HG02973 (cell line): ENCODE data around the gene NPBWR2.

Experiments
- ATAC-seq: cut with Tn5 transposase; IDR thresholded peaks from one replicate; pipeline ENCODE4 v1.9.1; 2021; ENCODE audit warnings: moderate library complexity; ENCODE audit not compliant: unreplicated experiment

Gene NPBWR2

GRCh38 chr20:64063389-64064144, 43.8 kb downstream of the NPBWR2 start:
- ATAC-seq = no peak

DNA sequence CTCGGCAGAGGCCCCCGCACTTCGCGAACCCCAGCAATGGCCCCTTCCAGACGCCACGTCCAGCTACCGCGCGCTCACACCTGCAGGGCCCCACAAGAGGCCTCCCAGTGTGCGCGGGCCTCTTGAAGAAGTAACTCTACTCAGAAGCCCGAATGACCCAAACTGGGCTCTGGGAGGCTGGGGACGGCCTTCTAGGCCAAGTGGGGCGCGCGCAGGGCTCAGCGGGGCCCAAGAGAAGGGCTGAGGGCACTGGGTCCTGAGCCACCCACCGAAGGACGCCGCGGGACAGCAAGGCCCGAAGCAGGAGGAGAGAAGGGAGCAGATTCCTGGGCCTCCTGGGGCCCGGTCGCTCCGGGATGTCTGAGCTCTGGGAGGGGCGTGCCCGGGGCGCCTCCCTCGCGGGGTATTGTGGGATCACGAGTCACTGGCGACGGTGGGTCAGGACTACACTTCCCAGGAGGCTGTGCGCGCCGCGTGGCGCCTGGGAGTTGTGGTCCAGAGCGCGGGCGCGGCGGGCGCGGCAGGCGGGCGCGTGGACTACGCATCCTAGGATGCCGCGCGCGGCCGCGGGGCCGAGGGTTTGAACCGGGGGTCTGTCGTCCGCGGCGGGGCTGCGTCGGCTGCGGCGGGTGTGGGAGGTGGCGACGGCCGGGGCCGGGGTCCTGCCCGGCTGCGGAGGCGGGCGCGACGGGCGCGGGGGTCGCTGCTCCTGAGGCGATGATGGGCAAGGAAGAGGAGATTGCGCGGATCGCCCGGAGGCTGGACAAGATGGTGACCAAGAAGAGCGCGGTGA, 44.6 kb downstream of the NPBWR2 start, which contains the start of gene TCEA2:
Gene TCEA2, plus strand, starts transcription at position 603 of the 793 bp plus-strand sequence. Its CDS starts 115 bp downstream, at position 718.
- peak; percentile 77 for ATAC-seq

GRCh38 chr20:64062276-64062595, 45.1 kb downstream of the NPBWR2 start:
- ATAC-seq = no peak

GRCh38 chr20:64058536-64058935, 48.8 kb downstream of the NPBWR2 start:
- no peak for ATAC-seq

DNA sequence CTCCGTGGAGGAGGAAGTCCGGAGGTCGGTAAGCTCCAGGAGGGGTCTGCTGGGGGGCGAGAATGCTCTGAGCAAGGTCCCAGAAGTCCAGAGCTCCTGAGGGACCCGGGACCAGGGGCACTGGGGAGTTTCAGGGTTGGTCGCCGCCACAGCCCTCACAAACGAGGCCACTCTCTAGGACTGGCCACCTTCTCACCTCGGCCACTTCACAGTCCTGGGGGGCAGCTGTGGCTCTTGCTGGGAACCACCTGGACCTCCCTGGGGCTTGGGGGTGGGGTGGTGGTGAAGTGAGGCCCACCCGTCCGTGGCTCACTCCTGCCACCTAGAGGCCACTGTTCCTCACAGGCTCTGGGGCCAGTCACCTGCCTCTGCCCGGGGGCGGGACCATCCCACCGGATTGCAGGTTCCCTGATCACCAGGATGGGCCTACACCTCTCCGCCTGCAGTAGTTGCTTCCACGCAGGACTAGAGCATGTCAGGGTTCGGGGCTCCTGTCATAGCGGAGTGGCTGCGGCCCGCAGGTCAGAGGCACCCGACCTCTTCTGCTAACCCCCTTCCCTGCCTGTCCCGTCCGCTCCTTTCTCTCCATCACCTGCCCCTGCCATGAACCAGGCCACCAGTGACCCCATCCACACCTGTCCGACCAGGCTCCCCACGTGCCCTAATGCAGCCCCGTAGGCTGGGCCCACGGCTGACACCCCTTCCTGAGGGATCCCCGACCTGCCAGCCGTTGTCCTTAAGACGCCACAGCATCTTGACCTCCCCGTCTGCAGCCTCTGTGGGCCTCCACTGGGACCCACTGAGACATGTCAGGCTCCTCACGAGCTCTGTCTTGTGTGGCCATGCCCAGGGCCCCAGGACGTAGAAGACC, 49.5 kb downstream of the NPBWR2 start:
- ATAC-seq = no peak

- no peak for ATAC-seq
Observed at GRCh38 chr20:64056889-64057627, 50.3 kb downstream of the NPBWR2 start.

- ATAC-seq = no peak
Observed at GRCh38 chr20:64056639-64056888, 50.8 kb downstream of the NPBWR2 start.

GRCh38 chr20:64055893-64056638, 51.3 kb downstream of the NPBWR2 start:
- ATAC-seq = no peak

- no peak for ATAC-seq
Observed at GRCh38 chr20:64055396-64055892, 51.9 kb downstream of the NPBWR2 start.

DNA sequence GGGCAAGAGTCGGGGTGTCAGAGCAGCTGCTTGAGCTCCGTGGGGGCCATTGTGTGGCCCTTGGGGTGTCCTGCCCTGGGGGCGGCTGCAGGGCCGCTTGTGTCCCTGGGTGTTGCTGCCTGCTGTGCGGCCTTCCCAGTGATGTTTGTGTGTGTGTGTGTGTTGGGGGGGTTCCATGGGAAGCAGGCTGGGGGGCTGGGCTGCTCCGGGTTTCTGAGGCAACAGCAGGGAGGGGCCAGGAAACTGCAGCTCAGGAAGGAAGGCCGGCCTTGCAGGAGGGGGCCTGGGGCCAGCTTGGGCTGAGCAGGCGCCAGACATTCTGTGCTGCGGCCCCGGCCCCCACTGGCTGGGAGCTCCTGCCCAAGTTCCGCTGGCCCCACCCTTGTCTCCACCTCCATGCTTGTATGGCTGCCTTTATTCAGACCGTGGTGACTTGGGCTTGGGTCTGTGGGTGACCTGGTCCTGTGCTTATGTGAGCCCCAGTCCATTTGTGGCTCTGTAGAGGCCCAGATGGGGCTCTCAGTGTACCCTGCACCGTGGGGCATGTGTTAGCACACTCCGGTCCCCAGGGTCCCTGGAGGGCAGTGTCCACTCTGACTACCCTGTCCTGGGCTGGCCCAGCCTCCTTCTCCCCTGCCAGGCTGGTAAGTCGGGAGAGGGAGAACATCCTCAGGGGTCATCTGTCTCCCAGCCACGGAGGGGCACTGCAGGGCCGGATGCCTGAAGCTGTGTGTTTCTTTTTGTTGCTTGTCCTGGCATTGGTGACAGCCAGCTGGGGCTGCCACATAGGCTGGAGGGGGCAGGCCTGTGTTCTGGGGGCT, 53.3 kb downstream of the NPBWR2 start:
- ATAC-seq = no peak
